ENCODE data around the gene BZW2. TPM values are rescaled to one million over a fixed set of nuclear protein-coding genes. Genes with fewer than 3 reads are reported as not detected.
A peak's percentile ranks its signal among the peaks of the same experiment; 100 is the strongest.

Gene BZW2
- total RNA-seq, 1 experiment from 2014 or later = 80.9 TPM

GRCh38 chr7:16661924-16662323 is 15.9 kb downstream of the BZW2 start:
- Histone ChIP-seq H3K9me3 (ENCODE audit: control insufficient read depth, insufficient read depth, low read depth, low read length) (no peaks in the 10 kb centered on the region), H3K4me1 (ENCODE audit: control insufficient read depth, insufficient read depth, low read length) (peaks cover 23% of the 10 kb centered on the region), H3K36me3 (ENCODE audit: control insufficient read depth, insufficient read depth, low read length) (no peaks in the 10 kb centered on the region), H3K27me3 (ENCODE audit: control insufficient read depth, insufficient read depth, low read length) (no peaks in the 10 kb centered on the region), H3K27ac (ENCODE audit: low read length) (no peak overlapping the region), H3K4me3 (ENCODE audit: low read depth in 2 of 2, low read length in 2 of 2) (no peak overlapping the region)
- ATAC-seq (peak; percentile 44; the same call in 1 of the 2 replicates), DNase-seq (ENCODE audit: low read depth, low spot score) (no peak)
- POLR2A ChIA-PET = no interaction called here
- BruUV-seq (replicated peaks) = no TSS peak
- CTCF ChIA-PET = no interaction called here
- intact Hi-C loops (cut with micrococcal nuclease; ENCODE audit: unreplicated experiment) (no loop called here), in situ Hi-C loops (cut with HindIII; ENCODE audit: low pct_unique_long_range_greater_than_20kb, low sequenced_read_pairs) (no loop called here)
- TF ChIP-seq REST (IDR thresholded peaks at IDR 0.05; ENCODE audit: insufficient read depth in 1 of 2, low read depth in 2 of 2, low read length in 1 of 2) (no peak), SIN3A (IDR thresholded peaks at IDR 0.05; ENCODE audit: borderline replicate concordance, insufficient read depth, low read depth, low read length) (no peak), POLR2AphosphoS5 (IDR thresholded peaks at IDR 0.05; ENCODE audit: low read depth, low read length) (no peak), TCF7L2 (IDR thresholded peaks at IDR 0.05; ENCODE audit: low read depth, low read length) (no peak), CTCF (IDR thresholded peaks at IDR 0.05) (no peak)

- Histone ChIP-seq H3K9me3 (ENCODE audit: control insufficient read depth, insufficient read depth, low read depth, low read length) (no peaks in the 10 kb centered on the region), H3K27me3 (ENCODE audit: control insufficient read depth, insufficient read depth, low read length) (no peaks in the 10 kb centered on the region), H3K4me3 (ENCODE audit: low read depth in 2 of 2, low read length in 2 of 2) (no peak overlapping the region), H3K4me1 (ENCODE audit: control insufficient read depth, insufficient read depth, low read length) (peaks cover 16% of the 10 kb centered on the region), H3K36me3 (ENCODE audit: control insufficient read depth, insufficient read depth, low read length) (no peaks in the 10 kb centered on the region; the same call in 1 of the 2 replicates), H3K27ac (ENCODE audit: low read length) (peak overlapping the region; percentile 65)
- TF ChIP-seq REST (IDR thresholded peaks at IDR 0.05; ENCODE audit: insufficient read depth in 1 of 2, low read depth in 2 of 2, low read length in 1 of 2) (no peak), CTCF (IDR thresholded peaks at IDR 0.05) (no peak), SIN3A (IDR thresholded peaks at IDR 0.05; ENCODE audit: borderline replicate concordance, insufficient read depth, low read depth, low read length) (no peak), TCF7L2 (IDR thresholded peaks at IDR 0.05; ENCODE audit: low read depth, low read length) (no peak)
- in situ Hi-C loops (cut with HindIII; ENCODE audit: low pct_unique_long_range_greater_than_20kb, low sequenced_read_pairs) (no loop called here), intact Hi-C loops (cut with micrococcal nuclease; ENCODE audit: unreplicated experiment) (no loop called here)
- BruUV-seq (replicated peaks) = no TSS peak
- POLR2A ChIA-PET = interaction anchor here (0.7 kb wide), 1 partner anchor 9 kb away, joined by 3 read pairs; no protein-coding TSS in a partner anchor
- no peak for ATAC-seq
- CTCF ChIA-PET = no interaction called here
- no peak for DNase-seq (ENCODE audit: low read depth, low spot score)
These were observed 21.4 kb downstream of the BZW2 start for GRCh38 chr7:16667355-16667754.

All from Panc1 (cell line).